T-helper 2 cell treated with Interferon-gamma antibody and Interleukin-4, amounts not matched to agents 5 μg/mL and 100 μg/mL, for 36 hours (primary cell): ENCODE results near the gene NKIRAS1.
"Not testable (repeated sequence)": the region's sequence is repeated elsewhere in the genome, so short reads cannot be mapped to it uniquely, and the experiment has no call there.

Experiments used
- DNase-seq: peaks from one replicate; pipeline ENCODE4 v3.0.0; 2021; ENCODE audit warnings: low spot score
- H3K27ac Mint-ChIP-seq: one replicate; pipeline ENCODE4 v1.8.0; 2021; ENCODE audit warnings: mild to moderate bottlenecking, mixed read lengths
- H3K27me3 Mint-ChIP-seq: one replicate; pipeline ENCODE4 v1.8.0; 2021; ENCODE audit warnings: low read depth, mixed read lengths
- H3K36me3 Mint-ChIP-seq: one replicate; pipeline ENCODE4 v1.8.0; 2021; ENCODE audit warnings: low read depth, mixed read lengths
- H3K4me1 Mint-ChIP-seq: one replicate; pipeline ENCODE4 v1.8.0; 2021; ENCODE audit warnings: low read depth, mixed read lengths
- H3K4me3 Mint-ChIP-seq: one replicate; pipeline ENCODE4 v1.8.0; 2022; ENCODE audit warnings: mild to moderate bottlenecking, moderate library complexity, mixed read lengths
- H3K9me3 Mint-ChIP-seq: one replicate; pipeline ENCODE4 v1.8.0; 2021; ENCODE audit warnings: mixed read lengths

The NKIRAS1 gene

DNA sequence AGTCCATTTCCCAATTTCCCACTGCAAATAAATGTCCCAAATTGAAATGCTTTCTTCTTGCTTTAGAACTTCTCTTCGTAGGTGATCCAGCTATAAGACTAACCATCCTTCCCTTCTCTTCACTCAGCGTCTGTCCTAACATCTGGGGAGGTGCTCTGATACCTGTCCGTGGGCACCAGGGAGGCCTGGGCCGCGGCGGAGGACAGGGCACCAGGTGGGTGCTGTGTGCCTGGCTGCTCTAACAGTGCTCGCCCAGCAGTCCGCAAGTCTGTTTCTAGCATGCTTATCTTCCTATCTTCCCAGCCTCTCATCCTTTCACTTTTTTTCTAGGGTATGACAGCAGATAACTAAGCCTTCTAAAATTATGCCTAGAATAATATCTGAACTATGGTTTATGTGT is 37.3 kb downstream of the NKIRAS1 start:
- DNase-seq, result no peak
- Mint-ChIP-seq H3K4me3 (no peak overlapping the region), H3K27me3 (no peaks in the 10 kb centered on the region)

DNA sequence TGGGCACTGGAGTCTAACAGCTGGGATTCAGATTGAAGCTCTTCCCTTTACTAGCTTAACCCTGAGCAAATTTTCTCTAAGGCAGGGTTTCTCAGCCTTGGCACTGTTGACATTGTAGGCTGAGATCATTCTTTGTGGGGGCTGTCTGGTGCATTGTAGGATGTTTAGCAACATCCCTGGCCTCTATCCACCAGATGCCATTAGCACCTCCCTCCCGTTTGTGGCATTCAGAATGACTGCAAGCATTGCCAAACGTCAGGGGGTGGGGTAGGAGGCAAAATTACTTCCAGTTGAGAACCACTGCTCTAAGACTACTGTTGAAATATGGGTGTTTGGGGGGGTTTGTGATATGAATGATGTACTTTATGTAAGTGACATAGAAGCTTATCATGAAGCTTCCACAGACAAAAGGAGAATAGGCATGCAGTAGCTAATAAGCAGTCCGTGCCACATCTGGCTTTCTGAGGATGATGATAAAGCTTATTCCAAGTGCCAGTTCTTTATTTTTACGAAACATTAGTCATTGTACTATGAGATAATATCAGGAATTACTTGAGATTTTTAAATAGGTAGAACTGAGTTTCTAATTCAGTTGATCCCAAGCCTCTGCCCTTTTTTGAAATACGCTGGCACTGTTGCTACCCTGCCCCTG is 39.3 kb downstream of the NKIRAS1 start:
- peaks cover 6% of the 10 kb centered on the region for H3K4me1 Mint-ChIP-seq
- no peak for DNase-seq
- no peaks in the 10 kb centered on the region for H3K36me3 Mint-ChIP-seq
- H3K27ac Mint-ChIP-seq, result no peak overlapping the region
- H3K27me3 Mint-ChIP-seq, result no peaks in the 10 kb centered on the region
- H3K4me3 Mint-ChIP-seq, result no peak overlapping the region
- no peaks in the 10 kb centered on the region for H3K9me3 Mint-ChIP-seq

More for the DNA sequence above, 37.3 kb downstream of the NKIRAS1 start:
- Mint-ChIP-seq H3K36me3 (no peaks in the 10 kb centered on the region), H3K27ac (no peak overlapping the region), H3K9me3 (no peaks in the 10 kb centered on the region), H3K4me1 (peaks cover 6% of the 10 kb centered on the region)

DNA sequence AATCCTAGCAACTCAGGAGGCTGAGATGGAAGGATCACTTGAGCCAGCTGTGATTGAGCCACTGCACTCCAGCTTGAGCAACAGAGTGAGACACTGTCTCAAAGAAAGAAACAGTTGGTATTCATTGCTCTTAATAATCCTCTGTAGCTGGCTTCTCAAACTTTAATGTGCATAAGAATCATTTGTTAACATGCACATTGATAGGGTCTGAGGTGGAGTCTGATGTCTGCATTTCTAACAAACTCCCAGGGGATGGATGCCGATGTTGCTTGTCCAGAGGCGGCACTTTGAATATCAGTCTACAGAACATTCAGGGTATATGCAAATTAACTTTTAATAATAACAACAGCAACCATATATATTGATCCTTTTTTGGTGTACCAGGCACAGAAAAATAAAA is 39.9 kb downstream of the NKIRAS1 start:
- Mint-ChIP-seq H3K27me3 (no peaks in the 10 kb centered on the region), H3K27ac (no peak overlapping the region), H3K4me1 (peaks cover 6% of the 10 kb centered on the region), H3K9me3 (no peaks in the 10 kb centered on the region), H3K4me3 (no peak overlapping the region), H3K36me3 (no peaks in the 10 kb centered on the region)
- DNase-seq, result no peak

DNA sequence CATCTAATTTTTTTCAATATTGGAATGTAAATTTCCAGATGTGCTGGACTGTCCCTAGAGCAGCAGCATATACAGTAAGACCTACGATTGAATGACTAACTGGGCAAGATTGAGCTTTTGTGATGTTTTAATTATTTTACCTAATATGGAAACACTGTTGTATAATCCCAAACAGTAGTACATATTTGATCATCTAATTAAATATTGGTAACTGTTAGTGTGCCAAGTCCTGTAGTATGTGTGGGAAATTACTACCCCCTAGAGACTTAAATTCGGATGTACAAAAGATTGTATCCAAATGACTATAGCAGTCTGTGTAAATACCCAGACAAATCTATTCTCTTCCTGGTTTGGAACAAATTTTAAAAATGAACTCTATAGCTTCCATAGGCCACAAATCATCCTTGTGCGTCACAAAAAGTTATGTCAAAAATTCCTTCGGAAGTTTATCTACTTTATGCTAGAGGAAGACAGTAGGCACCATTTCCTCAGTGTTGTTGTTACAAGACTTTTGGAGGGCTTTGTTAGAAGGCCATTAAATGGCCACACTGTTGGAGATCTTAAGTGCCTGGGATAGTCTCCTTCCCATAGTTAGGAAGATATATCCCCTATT is 41.6 kb downstream of the NKIRAS1 start:
- Mint-ChIP-seq H3K27me3 (no peaks in the 10 kb centered on the region), H3K4me1 (no peaks in the 10 kb centered on the region), H3K9me3 (no peaks in the 10 kb centered on the region), H3K27ac (no peak overlapping the region), H3K4me3 (no peak overlapping the region), H3K36me3 (no peaks in the 10 kb centered on the region)
- DNase-seq, result no peak

DNA sequence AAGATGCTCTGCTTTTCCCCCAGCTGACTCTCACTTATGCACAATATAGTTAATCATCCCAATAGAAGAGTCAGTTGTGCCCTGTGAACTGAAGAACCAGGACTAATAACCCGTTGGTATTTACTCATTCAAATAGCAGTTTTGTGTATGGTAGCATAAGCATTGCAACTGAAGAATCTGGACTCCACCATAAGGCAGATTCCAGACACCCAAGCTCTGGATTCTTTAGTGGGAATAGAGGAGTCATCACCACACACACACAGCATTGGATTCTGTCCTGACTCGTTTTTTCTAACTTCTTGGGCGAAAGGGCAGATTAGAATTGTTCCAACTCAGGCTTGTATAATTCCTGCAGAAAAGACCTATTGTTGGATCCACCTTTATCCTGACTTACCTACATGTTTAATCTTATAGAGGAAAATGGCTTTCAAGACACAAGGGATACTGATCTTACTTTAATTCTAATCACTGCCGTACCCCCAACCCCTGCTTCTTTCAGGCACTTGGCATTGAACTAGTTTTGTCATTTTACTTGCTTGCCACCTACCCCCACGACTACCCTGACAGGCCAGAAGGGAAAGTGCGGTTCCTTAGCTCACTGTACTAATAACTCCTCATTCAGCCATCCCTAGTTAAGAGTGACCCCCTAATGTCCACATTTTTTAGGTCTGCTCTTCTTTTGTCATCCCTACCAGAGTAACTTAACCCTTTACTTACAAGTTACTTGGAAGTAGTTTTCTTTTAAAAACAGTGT is 42.3 kb downstream of the NKIRAS1 start:
- Mint-ChIP-seq H3K4me3 (no peak overlapping the region), H3K36me3 (no peaks in the 10 kb centered on the region), H3K27ac (no peak overlapping the region), H3K27me3 (no peaks in the 10 kb centered on the region), H3K9me3 (no peaks in the 10 kb centered on the region), H3K4me1 (no peaks in the 10 kb centered on the region)
- no peak for DNase-seq

DNA sequence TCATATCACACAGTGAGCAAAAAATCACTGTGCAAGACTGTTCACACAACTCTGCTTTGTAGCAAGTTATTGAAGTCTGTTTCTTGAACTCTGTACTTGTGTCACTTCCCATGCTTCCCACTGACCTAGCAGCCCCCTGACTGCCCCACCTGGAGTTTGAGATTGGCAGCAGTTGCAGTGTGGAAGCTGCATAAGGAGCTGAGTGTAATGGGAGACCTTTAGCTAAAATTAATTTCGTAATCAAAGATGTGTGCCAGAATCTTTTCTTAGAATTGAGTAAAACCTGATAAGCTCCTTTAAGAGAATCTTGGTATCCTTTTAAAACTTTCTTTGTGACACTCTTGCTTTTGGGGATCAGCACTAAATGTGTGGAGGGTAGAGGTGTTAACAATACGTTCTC is 42.8 kb downstream of the NKIRAS1 start:
- Mint-ChIP-seq H3K4me1 (no peaks in the 10 kb centered on the region), H3K4me3 (no peak overlapping the region), H3K27ac (no peak overlapping the region), H3K9me3 (no peaks in the 10 kb centered on the region), H3K36me3 (no peaks in the 10 kb centered on the region), H3K27me3 (no peaks in the 10 kb centered on the region)
- DNase-seq, result no peak

DNA sequence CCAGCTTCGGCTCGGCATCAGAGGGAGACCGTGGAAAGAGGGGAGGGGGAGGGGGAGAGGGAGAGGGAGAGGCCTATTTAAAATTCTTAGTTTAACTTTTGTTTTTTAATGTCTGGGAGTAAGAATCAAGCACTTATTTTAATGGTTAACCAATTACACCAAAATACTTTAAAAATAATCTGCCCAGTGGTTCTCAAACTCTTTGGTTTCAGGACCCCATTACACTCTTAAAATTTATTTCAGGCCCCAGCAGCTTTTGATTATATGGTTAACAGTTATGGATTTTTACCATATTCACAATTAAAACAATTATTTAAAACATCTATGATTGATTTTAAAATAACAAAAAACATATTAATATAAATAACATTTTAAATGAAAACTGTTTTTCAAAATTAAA is 44.5 kb downstream of the NKIRAS1 start:
- no peaks in the 10 kb centered on the region for H3K27me3 Mint-ChIP-seq
- H3K4me1 Mint-ChIP-seq, result no peaks in the 10 kb centered on the region
- no peak overlapping the region for H3K27ac Mint-ChIP-seq
- no peaks in the 10 kb centered on the region for H3K36me3 Mint-ChIP-seq
- H3K4me3 Mint-ChIP-seq, result no peak overlapping the region
- DNase-seq, result no peak
- H3K9me3 Mint-ChIP-seq, result no peaks in the 10 kb centered on the region

DNA sequence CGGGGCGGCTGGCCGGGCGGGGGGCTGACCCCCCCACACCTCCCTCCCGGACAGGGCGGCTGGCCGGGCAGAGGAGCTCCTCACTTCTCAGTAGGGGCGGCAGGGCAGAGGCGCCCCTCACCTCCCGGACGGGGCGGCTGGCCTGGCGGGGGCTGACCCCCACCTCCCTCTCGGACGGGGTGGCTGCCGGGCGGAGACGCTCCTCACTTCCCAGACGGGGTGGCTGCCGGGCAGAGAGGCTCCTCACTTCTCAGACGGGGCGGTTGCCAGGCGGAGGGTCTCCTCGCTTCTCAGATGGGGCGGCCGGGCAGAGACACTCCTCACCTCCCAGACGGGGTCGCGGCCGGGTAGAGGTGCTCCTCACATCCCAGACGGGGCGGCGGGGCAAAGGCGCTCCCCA is 45.4 kb downstream of the NKIRAS1 start:
- not testable (repeated sequence) for H3K27ac Mint-ChIP-seq, DNase-seq, H3K4me3 Mint-ChIP-seq, H3K36me3 Mint-ChIP-seq, H3K4me1 Mint-ChIP-seq, H3K27me3 Mint-ChIP-seq, H3K9me3 Mint-ChIP-seq

DNA sequence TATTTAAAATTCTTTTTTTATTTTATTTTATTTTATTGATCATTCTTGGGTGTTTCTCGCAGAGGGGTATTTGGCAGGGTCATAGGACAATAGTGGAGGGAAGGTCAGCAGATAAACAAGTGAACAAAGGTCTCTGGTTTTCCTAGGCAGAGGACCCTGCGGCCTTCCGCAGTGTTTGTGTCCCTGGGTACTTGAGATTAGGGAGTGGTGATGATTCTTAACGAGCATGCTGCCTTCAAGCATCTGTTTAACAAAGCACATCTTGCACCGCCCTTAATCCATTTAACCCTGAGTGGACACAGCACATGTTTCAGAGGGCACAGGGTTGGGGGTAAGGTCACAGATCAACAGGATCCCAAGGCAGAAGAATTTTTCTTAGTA is 46.1 kb downstream of the NKIRAS1 start:
- H3K36me3 Mint-ChIP-seq, H3K27me3 Mint-ChIP-seq, H3K4me3 Mint-ChIP-seq, H3K4me1 Mint-ChIP-seq, H3K9me3 Mint-ChIP-seq, H3K27ac Mint-ChIP-seq, DNase-seq: not testable (repeated sequence)

DNA sequence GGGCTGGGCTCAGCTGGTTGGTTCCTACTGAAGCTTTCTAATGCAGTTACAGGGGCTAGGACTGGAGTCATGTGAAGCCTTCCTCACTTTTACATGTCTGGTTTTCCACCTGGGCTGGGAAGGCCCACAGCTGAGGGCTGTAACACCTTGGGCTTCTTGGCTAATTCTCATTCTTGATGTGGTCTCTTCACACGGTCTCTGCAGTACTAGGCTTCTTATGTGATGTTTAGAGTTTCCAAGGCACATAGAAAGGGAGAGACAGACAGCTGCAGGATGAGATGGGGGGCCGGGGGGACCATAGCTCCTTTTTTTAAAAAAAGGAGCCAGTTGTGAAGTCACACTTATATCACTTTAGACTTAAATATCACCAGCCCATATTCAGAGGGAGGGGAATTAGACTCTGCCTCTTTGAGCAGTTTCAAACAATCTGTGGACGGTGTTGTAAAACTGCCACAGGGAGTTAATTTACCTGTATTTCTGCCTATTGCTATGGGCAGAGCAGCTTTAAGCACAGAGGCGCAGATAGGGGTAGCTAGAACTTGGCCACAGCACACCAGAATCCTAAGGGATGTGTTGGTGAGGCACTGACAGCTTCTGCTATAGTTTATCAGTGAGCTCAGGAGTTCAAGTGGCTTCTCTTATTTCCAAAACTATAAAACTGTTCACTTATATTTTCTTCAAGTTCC is 46.7 kb downstream of the NKIRAS1 start:
- no peaks in the 10 kb centered on the region for H3K36me3 Mint-ChIP-seq

DNA sequence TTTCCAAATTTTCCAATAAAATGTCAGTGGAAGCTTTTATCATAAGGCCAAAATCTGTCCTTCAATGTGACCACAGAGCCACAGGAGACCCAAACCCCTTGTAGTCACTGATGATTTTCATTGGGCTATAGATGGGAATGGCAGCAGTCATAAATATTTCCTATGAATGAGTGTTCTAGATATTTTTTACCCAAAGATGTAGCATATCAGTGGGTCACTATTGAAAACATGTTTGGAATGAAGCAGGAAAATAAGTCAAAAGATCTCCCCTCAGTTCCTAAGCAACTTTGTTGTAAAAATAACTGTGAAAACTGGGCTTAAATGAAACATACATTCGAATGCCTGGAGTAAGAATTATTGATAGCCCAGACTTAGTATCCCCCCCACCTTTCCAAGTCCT is 49.0 kb downstream of the NKIRAS1 start:
- DNase-seq, result no peak
- H3K27ac Mint-ChIP-seq, result no peak overlapping the region

More for the DNA sequence above, 46.7 kb downstream of the NKIRAS1 start:
- Mint-ChIP-seq H3K4me1 (no peaks in the 10 kb centered on the region), H3K9me3 (no peaks in the 10 kb centered on the region), H3K4me3 (no peak overlapping the region), H3K27me3 (no peaks in the 10 kb centered on the region), H3K27ac (no peak overlapping the region)
- no peak for DNase-seq

DNA sequence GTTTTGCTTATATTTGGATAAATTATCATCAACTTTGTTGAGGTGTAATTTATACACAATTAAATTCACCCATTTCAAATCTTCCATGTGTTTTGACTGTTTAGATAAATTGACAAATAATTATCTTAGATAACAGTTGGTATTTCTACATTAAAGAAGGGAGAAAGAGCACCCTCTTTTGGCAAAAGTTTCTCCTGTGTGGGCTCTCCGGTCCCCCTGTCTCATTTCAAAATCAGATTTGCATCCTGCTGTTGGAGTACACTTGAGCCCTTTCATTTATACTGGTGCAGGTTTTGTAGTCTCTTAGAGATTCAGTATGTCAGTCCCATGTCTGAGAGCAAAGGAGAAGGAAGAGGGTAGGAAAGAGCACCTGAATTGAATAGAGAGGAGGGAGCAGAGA is 49.4 kb downstream of the NKIRAS1 start:
- Mint-ChIP-seq H3K4me1 (peaks cover 4% of the 10 kb centered on the region), H3K27me3 (no peaks in the 10 kb centered on the region), H3K9me3 (no peaks in the 10 kb centered on the region), H3K27ac (no peak overlapping the region), H3K36me3 (peaks cover 2% of the 10 kb centered on the region), H3K4me3 (no peak overlapping the region)
- DNase-seq, result no peak

More for the DNA sequence above, 49.0 kb downstream of the NKIRAS1 start:
- H3K4me3 Mint-ChIP-seq, result no peak overlapping the region
- H3K36me3 Mint-ChIP-seq, result peaks cover 2% of the 10 kb centered on the region
- no peaks in the 10 kb centered on the region for H3K27me3 Mint-ChIP-seq
- H3K4me1 Mint-ChIP-seq, result peaks cover 4% of the 10 kb centered on the region
- H3K9me3 Mint-ChIP-seq, result no peaks in the 10 kb centered on the region

DNA sequence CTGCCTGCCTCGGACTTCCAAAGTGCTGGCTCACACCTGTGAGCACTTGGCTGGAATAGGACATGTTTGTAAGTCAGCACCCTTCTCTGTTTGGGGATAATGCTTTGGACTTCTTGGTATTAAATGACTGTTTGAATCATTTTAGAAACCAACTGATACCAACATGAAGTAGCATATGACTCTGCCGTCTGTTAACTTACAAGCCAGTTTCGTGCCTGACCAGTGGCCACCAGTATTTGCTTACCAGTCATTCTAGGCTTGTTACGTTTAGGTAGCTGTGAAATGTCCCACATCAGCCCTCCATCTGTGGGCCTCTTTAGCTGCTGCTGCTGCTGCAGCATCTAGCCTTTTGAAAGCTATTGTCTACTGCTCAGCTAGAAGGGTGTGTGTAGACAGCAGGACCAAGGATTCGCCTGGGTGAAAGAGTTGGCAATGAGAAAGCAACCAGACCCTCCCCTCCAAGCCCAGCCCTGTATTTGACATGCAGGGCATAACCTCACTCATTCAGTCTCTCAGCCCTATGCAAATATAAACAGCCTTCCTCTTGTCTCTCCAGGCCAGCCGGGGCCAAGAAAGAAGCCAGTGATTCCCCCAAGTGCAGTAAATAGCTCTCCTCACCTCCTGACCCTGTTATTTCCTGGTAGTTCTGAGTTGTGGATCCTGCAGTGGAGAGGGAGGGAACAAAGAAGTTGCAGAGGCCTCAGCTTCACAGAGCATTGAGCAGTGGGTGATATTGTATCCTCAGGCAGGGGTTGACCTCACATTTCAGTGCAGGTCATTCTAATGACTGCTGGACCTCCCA is 51.0 kb downstream of the NKIRAS1 start:
- Mint-ChIP-seq H3K4me1 (peaks cover 4% of the 10 kb centered on the region), H3K27me3 (no peaks in the 10 kb centered on the region), H3K36me3 (peaks cover 2% of the 10 kb centered on the region), H3K4me3 (no peak overlapping the region), H3K27ac (no peak overlapping the region), H3K9me3 (no peaks in the 10 kb centered on the region)
- no peak for DNase-seq
